Measurements from ENCODE around the gene SLC16A11.
"Not testable (repeated sequence)": the region's sequence is repeated elsewhere in the genome, so short reads cannot be mapped to it uniquely, and the experiment has no call there.

Gene SLC16A11

GRCh38 chr17:7007143-7007542 lies 36.7 kb downstream of the SLC16A11 start:
- no peak for DNase-seq (ENCODE audit: low read depth in 2 of 2)

- no peak for DNase-seq (ENCODE audit: low read depth in 2 of 2)
Observed at GRCh38 chr17:7005716-7006115, 38.2 kb downstream of the SLC16A11 start.

GRCh38 chr17:7004398-7005253 lies 39.3 kb downstream of the SLC16A11 start:
- DNase-seq (ENCODE audit: low read depth in 2 of 2) = peak in 1 of 2 donors; percentile 49

GRCh38 chr17:7003745-7004144 lies 40.1 kb downstream of the SLC16A11 start:
- no peak for DNase-seq (ENCODE audit: low read depth in 2 of 2)

GRCh38 chr17:7002288-7003047 lies 41.4 kb downstream of the SLC16A11 start:
- no peak for DNase-seq (ENCODE audit: low read depth in 2 of 2)

- no peak for DNase-seq (ENCODE audit: low read depth in 2 of 2)
Observed at GRCh38 chr17:7001318-7001961, 42.5 kb downstream of the SLC16A11 start.

GRCh38 chr17:6998855-6999508 lies 44.9 kb downstream of the SLC16A11 start:
- DNase-seq (ENCODE audit: low read depth in 2 of 2) = no peak

GRCh38 chr17:6997171-6997570 lies 46.7 kb downstream of the SLC16A11 start:
- no peak for DNase-seq (ENCODE audit: low read depth in 2 of 2)

GRCh38 chr17:6996256-6997011 lies 47.5 kb downstream of the SLC16A11 start:
- DNase-seq (ENCODE audit: low read depth in 2 of 2) = no peak

GRCh38 chr17:6995500-6996255 lies 48.2 kb downstream of the SLC16A11 start, which contains the start of gene ALOX12:
Gene ALOX12, plus strand, starts transcription at chr17:6996049. Its CDS starts 69 bp downstream, at chr17:6996118.
- DNase-seq (ENCODE audit: low read depth in 2 of 2) = no peak

- DNase-seq (ENCODE audit: low read depth in 2 of 2) = no peak
Observed at GRCh38 chr17:6994666-6995256, 49.1 kb downstream of the SLC16A11 start.

- no peak for DNase-seq (ENCODE audit: low read depth in 2 of 2)
Observed at GRCh38 chr17:6994118-6994598, 49.7 kb downstream of the SLC16A11 start.

GRCh38 chr17:6993613-6994056 lies 50.3 kb downstream of the SLC16A11 start:
- DNase-seq (ENCODE audit: low read depth in 2 of 2) = not testable (repeated sequence)
